Panc1 (cell line): ENCODE measurements around the gene TBC1D24. TPM values are rescaled to one million over a fixed set of nuclear protein-coding genes. Genes with fewer than 3 reads are reported as not detected.

ENCODE experiments used
- ATAC-seq: fragments of 200-7000 bp; cut with Tn5 transposase; 2 replicates; pipeline ENCODE4 v1.9.1; 2020; ENCODE audit warnings: mild to moderate bottlenecking, moderate library complexity
- BruUV-seq: library from RNA; stranded (reverse); fragments of 400-500 nt; replicated peaks from 2 replicates; lab custom pipeline; 2021; lab: Mats Ljungman, UMichigan
- CTCF ChIA-PET: fragments of 300-600 bp; sonication (Branson Sonifier 250); formaldehyde crosslinking; loops from one replicate; lab custom pipeline; 2022; ENCODE audit warnings: antibody characterized with exemption; lab: Charles Lee
- POLR2A ChIA-PET: fragments of 300-600 bp; sonication (Branson Sonifier 250); formaldehyde crosslinking; loops from one replicate; lab custom pipeline; 2022; ENCODE audit warnings: antibody characterized with exemption; lab: Charles Lee
- DNase-seq: peaks from one replicate; pipeline ENCODE4 v3.0.0-alpha.2; 2010; ENCODE audit warnings: low read depth, low spot score
- H3K27ac ChIP-seq: 2 replicates; pipeline ENCODE4 v1.5.1; 2011; ENCODE audit warnings: mild to moderate bottlenecking, low read length, inconsistent platforms
- H3K27me3 ChIP-seq: fragments of 200-500 bp; sonication (Bioruptor generic); 2 replicates; pipeline ENCODE4 v1.6.0; 2014; ENCODE audit warnings: low read length, inconsistent platforms; ENCODE audit not compliant: control insufficient read depth, insufficient read depth
- H3K36me3 ChIP-seq: fragments of 200-500 bp; sonication (Bioruptor generic); 2 replicates; pipeline ENCODE4 v1.5.1; 2014; ENCODE audit warnings: inconsistent platforms, mild to moderate bottlenecking, low read length, moderate library complexity; ENCODE audit not compliant: control insufficient read depth, insufficient read depth
- H3K4me1 ChIP-seq: 2 replicates; pipeline ENCODE4 v1.5.1; 2011; ENCODE audit warnings: inconsistent platforms, mild to moderate bottlenecking, low read length, moderate library complexity; ENCODE audit not compliant: control insufficient read depth, insufficient read depth
- H3K4me3 ChIP-seq, 2 experiments: 2 replicates each; pipeline ENCODE4 v1.5.1; 2011 to 2012; ENCODE audit warnings: low read depth in 2 of 2, low read length in 2 of 2, mild to moderate bottlenecking in 2 of 2, inconsistent platforms in 1 of 2, moderate library complexity in 1 of 2
- H3K9me3 ChIP-seq: fragments of 200-500 bp; sonication (Bioruptor generic); 2 replicates; pipeline ENCODE4 v1.5.1; 2014; ENCODE audit warnings: low read depth, mild to moderate bottlenecking, inconsistent platforms, low read length, moderate library complexity; ENCODE audit not compliant: control insufficient read depth, insufficient read depth
- POLR2AphosphoS5 ChIP-seq: IDR thresholded peaks from 2 replicates; pipeline ENCODE4 v1.6.1; 2012; ENCODE audit warnings: mild to moderate bottlenecking, low read depth, low read length, moderate library complexity
- SIN3A ChIP-seq: IDR thresholded peaks from 2 replicates; pipeline ENCODE4 v1.6.1; 2012; ENCODE audit warnings: low read depth, mild to moderate bottlenecking, low read length, moderate library complexity, borderline replicate concordance; ENCODE audit not compliant: insufficient read depth
- TCF7L2 ChIP-seq: IDR thresholded peaks from 2 replicates; pipeline ENCODE4 v1.6.1; 2011; ENCODE audit warnings: mild to moderate bottlenecking, low read depth, low read length, inconsistent platforms
- in situ Hi-C: cut with HindIII; loops from 2 replicates; pipeline ENCODE4 v1.10.0; 2016; ENCODE audit warnings: low sequenced_read_pairs, low pct_unique_long_range_greater_than_20kb
- intact Hi-C: fragments of 100-400 bp; cut with micrococcal nuclease; formaldehyde crosslinking; loops from one replicate; pipeline ENCODE4 v1.10.0; 2022; ENCODE audit not compliant: unreplicated experiment
- total RNA-seq: library from RNA; stranded (reverse); gene quantifications from one replicate; pipeline ENCODE4 v1.2.1, GENCODE V29; 2021; ENCODE audit not compliant: unreplicated experiment
- TF ChIP-seq, protein P1 (sequence below), 2 experiments: IDR thresholded peaks; 2 replicates each; pipeline ENCODE4 v1.6.1; 2011 to 2012; ENCODE audit warnings: low read depth in 2 of 2, control low read depth in 1 of 2, low read length in 1 of 2, mild to moderate bottlenecking in 1 of 2, moderate library complexity in 1 of 2; ENCODE audit not compliant: insufficient read depth in 1 of 2
- TF ChIP-seq, protein P2 (sequence below): fragments of 450-650 bp; IDR thresholded peaks from 2 replicates; pipeline ENCODE4 v1.5.1; 2017; ENCODE audit warnings: mild to moderate bottlenecking

The TBC1D24 gene
- total RNA-seq, 1 experiment from 2014 or later: 26.7 TPM

DNA sequence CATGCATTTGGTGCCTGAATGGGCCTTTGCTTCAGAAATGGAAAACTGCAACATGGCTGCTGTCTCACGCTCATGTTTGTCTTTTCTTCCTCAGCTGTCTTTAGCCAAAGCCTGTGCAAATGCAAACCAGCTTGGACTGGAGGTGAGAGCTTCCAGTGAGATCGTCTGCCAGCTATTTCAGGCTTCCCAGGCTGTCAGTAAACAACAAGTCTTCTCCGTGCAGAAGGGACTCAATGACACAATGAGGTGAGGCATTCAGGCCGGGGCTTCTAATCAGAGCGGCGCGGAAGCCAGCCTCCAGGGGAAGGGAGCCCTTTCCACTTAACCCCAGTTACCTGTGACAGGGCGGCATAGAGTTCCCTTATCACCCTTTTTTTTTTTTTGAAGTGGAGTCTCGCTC lies 31.4 kb upstream of the TBC1D24 start:
- H3K27ac ChIP-seq: no peak overlapping the region
- DNase-seq: no peak
- H3K27me3 ChIP-seq: no peaks in the 10 kb centered on the region
- POLR2A ChIA-PET: interaction anchor here (0.5 kb wide), 1 partner anchor 218 kb away, joined by 3 read pairs; no protein-coding TSS in a partner anchor
- peaks cover 19% of the 10 kb centered on the region for H3K36me3 ChIP-seq
- CTCF ChIA-PET: no interaction called here
- TF ChIP-seq, protein P1, sequence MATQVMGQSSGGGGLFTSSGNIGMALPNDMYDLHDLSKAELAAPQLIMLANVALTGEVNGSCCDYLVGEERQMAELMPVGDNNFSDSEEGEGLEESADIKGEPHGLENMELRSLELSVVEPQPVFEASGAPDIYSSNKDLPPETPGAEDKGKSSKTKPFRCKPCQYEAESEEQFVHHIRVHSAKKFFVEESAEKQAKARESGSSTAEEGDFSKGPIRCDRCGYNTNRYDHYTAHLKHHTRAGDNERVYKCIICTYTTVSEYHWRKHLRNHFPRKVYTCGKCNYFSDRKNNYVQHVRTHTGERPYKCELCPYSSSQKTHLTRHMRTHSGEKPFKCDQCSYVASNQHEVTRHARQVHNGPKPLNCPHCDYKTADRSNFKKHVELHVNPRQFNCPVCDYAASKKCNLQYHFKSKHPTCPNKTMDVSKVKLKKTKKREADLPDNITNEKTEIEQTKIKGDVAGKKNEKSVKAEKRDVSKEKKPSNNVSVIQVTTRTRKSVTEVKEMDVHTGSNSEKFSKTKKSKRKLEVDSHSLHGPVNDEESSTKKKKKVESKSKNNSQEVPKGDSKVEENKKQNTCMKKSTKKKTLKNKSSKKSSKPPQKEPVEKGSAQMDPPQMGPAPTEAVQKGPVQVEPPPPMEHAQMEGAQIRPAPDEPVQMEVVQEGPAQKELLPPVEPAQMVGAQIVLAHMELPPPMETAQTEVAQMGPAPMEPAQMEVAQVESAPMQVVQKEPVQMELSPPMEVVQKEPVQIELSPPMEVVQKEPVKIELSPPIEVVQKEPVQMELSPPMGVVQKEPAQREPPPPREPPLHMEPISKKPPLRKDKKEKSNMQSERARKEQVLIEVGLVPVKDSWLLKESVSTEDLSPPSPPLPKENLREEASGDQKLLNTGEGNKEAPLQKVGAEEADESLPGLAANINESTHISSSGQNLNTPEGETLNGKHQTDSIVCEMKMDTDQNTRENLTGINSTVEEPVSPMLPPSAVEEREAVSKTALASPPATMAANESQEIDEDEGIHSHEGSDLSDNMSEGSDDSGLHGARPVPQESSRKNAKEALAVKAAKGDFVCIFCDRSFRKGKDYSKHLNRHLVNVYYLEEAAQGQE (IDR thresholded peaks at IDR 0.05; ENCODE audit: insufficient read depth in 1 of 2, low read depth in 2 of 2, low read length in 1 of 2): no peak
- TF ChIP-seq TCF7L2: no peak
- TF ChIP-seq SIN3A: no peak
- TF ChIP-seq, protein P2, sequence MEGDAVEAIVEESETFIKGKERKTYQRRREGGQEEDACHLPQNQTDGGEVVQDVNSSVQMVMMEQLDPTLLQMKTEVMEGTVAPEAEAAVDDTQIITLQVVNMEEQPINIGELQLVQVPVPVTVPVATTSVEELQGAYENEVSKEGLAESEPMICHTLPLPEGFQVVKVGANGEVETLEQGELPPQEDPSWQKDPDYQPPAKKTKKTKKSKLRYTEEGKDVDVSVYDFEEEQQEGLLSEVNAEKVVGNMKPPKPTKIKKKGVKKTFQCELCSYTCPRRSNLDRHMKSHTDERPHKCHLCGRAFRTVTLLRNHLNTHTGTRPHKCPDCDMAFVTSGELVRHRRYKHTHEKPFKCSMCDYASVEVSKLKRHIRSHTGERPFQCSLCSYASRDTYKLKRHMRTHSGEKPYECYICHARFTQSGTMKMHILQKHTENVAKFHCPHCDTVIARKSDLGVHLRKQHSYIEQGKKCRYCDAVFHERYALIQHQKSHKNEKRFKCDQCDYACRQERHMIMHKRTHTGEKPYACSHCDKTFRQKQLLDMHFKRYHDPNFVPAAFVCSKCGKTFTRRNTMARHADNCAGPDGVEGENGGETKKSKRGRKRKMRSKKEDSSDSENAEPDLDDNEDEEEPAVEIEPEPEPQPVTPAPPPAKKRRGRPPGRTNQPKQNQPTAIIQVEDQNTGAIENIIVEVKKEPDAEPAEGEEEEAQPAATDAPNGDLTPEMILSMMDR: no peak
- TF ChIP-seq POLR2AphosphoS5: no peak
- intact Hi-C loops (no loop called here), in situ Hi-C loops (no loop called here)
- no peak for ATAC-seq
- no peaks in the 10 kb centered on the region for H3K4me1 ChIP-seq
- H3K9me3 ChIP-seq: no peaks in the 10 kb centered on the region
- H3K4me3 ChIP-seq: no peak overlapping the region
- no TSS peak for BruUV-seq

DNA sequence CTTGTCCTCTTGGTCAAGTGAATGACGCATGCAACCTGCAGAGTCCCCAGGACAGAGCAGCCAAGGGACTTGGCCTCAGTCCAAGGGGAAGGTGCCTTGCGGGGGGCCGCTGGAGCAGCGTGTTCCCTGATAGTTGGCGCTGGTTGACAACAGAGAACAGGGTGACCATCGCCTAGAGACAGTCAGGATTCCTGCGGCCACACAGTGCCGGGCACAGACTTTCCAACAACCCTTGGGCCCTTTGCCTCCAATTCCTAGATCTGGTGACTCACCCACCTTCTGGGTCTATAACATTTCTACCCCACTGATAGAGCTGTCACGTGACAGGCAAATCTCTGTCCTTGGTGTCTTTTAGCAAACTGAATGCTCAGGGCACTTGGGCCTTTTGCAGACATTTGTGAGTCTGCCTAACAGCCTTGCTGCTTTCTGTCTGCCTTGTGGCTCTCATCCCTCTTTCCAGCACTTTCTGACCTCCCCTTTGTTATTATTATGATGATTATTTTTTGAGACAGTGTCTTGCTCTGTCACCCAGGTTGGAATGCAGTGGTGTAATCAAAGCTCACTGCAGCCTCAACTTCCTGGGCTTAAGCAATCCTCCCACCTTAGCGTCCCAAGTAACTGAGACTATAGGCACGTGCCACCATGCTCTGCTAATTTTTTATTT lies 26.9 kb upstream of the TBC1D24 start:
- no peaks in the 10 kb centered on the region for H3K27me3 ChIP-seq
- in situ Hi-C loops: no loop called here
- ChIA-PET CTCF (no interaction called here), POLR2A (interaction anchor here (0.8 kb wide), 1 partner anchor 12 kb away, joined by 3 read pairs; no protein-coding TSS in a partner anchor)
- H3K4me1 ChIP-seq: no peaks in the 10 kb centered on the region
- no TSS peak for BruUV-seq
- H3K4me3 ChIP-seq: no peak overlapping the region
- intact Hi-C loops: no loop called here
- ATAC-seq (no peak), DNase-seq (no peak)
- peaks cover 15% of the 10 kb centered on the region for H3K36me3 ChIP-seq
- H3K9me3 ChIP-seq: no peaks in the 10 kb centered on the region
- TF ChIP-seq, protein P1 (IDR thresholded peaks at IDR 0.05; ENCODE audit: insufficient read depth in 1 of 2, low read depth in 2 of 2, low read length in 1 of 2): no peak
- TF ChIP-seq TCF7L2 (no peak), POLR2AphosphoS5 (no peak), SIN3A (no peak)
- TF ChIP-seq, protein P2: no peak
- no peak overlapping the region for H3K27ac ChIP-seq
